PC-9 (cell line): Measurements from ENCODE around the gene SIGLEC11. TPM values are rescaled to one million over a fixed set of nuclear protein-coding genes. Genes with fewer than 3 reads are reported as not detected.

Source experiments
- BruUV-seq: library from RNA; stranded (reverse); fragments of 400-500 nt; replicated peaks from 2 replicates; lab custom pipeline; 2021; lab: Mats Ljungman, UMichigan
- CTCF ChIA-PET: fragments of 300-600 bp; sonication (Branson Sonifier 250); formaldehyde crosslinking; loops from one replicate; lab custom pipeline; 2022; ENCODE audit warnings: antibody characterized with exemption; lab: Charles Lee
- POLR2A ChIA-PET: fragments of 300-600 bp; sonication (Branson Sonifier 250); formaldehyde crosslinking; loops from one replicate; lab custom pipeline; 2022; ENCODE audit warnings: antibody characterized with exemption; ENCODE audit not compliant: unreplicated experiment; lab: Charles Lee
- DNase-seq, 2 experiments: peaks; one replicate each; pipeline versions ENCODE4 v3.0.0 to v3.0.0-alpha.2; 2015 to 2022; ENCODE audit warnings: mixed read lengths in 1 of 2
- H2AFZ ChIP-seq: fragments of 200-600 bp; sonication (generic); 2 replicates; pipeline ENCODE4 v1.8.1; 2017; ENCODE audit warnings: antibody characterized with exemption
- H3F3A ChIP-seq: fragments of 200-600 bp; sonication (generic); 2 replicates; pipeline ENCODE4 v1.8.1; 2017; ENCODE audit warnings: antibody characterized with exemption, mild to moderate bottlenecking, low read depth; ENCODE audit not compliant: insufficient read depth
- H3K27ac ChIP-seq: fragments of 200-600 bp; sonication (generic); 2 replicates; pipeline ENCODE4 v1.6.1; 2016; ENCODE audit warnings: mixed run types
- H3K27me3 ChIP-seq: fragments of 200-600 bp; sonication (generic); 2 replicates; pipeline ENCODE4 v1.6.1; 2016; ENCODE audit warnings: low read depth, mixed run types; ENCODE audit not compliant: insufficient read depth
- H3K36me3 ChIP-seq: fragments of 200-600 bp; sonication (generic); 2 replicates; pipeline ENCODE4 v1.6.1; 2016; ENCODE audit warnings: low read depth, mixed run types
- H3K4me1 ChIP-seq: fragments of 200-600 bp; sonication (generic); replicated peaks from 2 replicates; pipeline ENCODE4 v1.6.1; 2016; ENCODE audit warnings: mixed run types; ENCODE audit not compliant: insufficient read depth
- H3K4me2 ChIP-seq: fragments of 200-600 bp; sonication (generic); 2 replicates; pipeline ENCODE4 v1.6.1; 2017; ENCODE audit warnings: mixed run types
- H3K4me3 ChIP-seq: fragments of 200-600 bp; sonication (generic); 2 replicates; pipeline ENCODE4 v1.6.1; 2016; ENCODE audit warnings: mixed run types
- H3K79me2 ChIP-seq: fragments of 200-600 bp; sonication (generic); 2 replicates; pipeline ENCODE4 v1.6.1; 2017; ENCODE audit warnings: low read depth, mixed run types
- H3K9me2 ChIP-seq: fragments of 200-600 bp; sonication (generic); 2 replicates; pipeline ENCODE4 v1.8.1; 2017; ENCODE audit warnings: mild to moderate bottlenecking; ENCODE audit not compliant: insufficient read depth
- H3K9me3 ChIP-seq: fragments of 200-600 bp; sonication (generic); 2 replicates; pipeline ENCODE4 v1.8.1; 2016; ENCODE audit warnings: low read depth; ENCODE audit not compliant: insufficient read depth
- H4K20me1 ChIP-seq: fragments of 200-600 bp; sonication (generic); 2 replicates; pipeline ENCODE4 v1.8.1; 2017; ENCODE audit not compliant: insufficient read depth
- EZH2 ChIP-seq: fragments of 200-600 bp; sonication (generic); IDR thresholded peaks from 2 replicates; pipeline ENCODE4 v1.8.0; 2017; ENCODE audit warnings: antibody characterized with exemption, low read depth
- intact Hi-C: fragments of 100-400 bp; cut with micrococcal nuclease; formaldehyde crosslinking; loops from one replicate; pipeline ENCODE4 v1.10.0; 2022; ENCODE audit not compliant: unreplicated experiment
- total RNA-seq: library from RNA; stranded (reverse); gene quantifications from 2 replicates; pipeline ENCODE4 v1.2.3, GENCODE V29; 2021
- TF ChIP-seq, protein P1 (sequence below): fragments of 200-600 bp; sonication (generic); conservative IDR thresholded peaks from 2 replicates; pipeline ENCODE4 v1.6.1; 2017; ENCODE audit warnings: mixed run types, antibody characterized with exemption, mild to moderate bottlenecking, moderate library complexity

Gene SIGLEC11
- total RNA-seq, 1 experiment from 2014 or later: not detected

DNA sequence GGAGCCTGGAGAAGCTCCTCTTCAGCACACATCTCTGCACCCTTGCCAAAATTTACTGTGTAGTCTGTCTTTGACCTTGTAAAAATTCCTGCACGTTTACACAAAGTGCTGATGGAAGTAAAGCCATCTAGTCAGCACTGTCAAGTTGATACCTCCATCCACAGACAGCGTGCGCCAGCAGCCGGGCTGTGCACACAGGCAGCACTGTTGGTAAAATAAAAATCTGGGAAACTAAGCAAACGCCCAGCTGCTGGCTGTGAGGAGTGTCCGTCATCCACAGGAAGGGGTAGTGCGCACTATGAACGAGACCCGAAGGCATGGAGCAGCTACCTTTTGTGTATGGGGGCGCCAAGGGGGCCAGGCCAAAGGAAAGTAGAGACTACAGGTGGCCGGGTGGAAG, 17.4 kb upstream of the SIGLEC11 start:
- POLR2A ChIA-PET: no interaction called here

DNA sequence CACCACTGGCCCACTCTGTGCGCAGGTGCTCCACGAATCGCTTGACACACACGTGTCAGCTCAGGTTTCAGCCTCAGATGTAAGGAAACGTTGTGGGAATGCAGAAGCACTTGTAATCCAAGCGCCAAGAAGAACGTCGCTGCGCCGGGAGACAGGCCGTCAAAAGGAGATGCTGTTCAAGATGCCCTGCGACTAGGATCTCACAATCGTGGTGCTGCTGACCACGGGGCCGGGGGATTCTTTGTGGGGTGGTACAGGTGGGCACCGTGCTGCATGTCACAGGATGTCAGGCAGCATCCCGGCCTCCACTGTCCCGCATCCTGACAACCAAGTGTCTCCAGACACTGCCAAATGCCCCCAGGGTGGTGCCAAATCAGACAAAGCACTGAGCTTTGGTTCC, 16.9 kb upstream of the SIGLEC11 start:
- ChIA-PET POLR2A (no interaction called here), CTCF (no interaction called here)
- no peaks in the 10 kb centered on the region for H3K9me2 ChIP-seq
- no peak overlapping the region for H3K4me3 ChIP-seq
- BruUV-seq: no TSS peak
- 0 out of 2 replicates have a peak, but pooled peaks cover 3% of the 10 kb centered on the region for H3K36me3 ChIP-seq
- no peaks in the 10 kb centered on the region for H3F3A ChIP-seq
- H3K4me1 ChIP-seq: no peaks in the 10 kb centered on the region
- H4K20me1 ChIP-seq: no peaks in the 10 kb centered on the region; the same call in 1 of the 2 replicates
- intact Hi-C loops: no loop called here
- no peak for DNase-seq
- no peak overlapping the region for H3K27ac ChIP-seq
- H2AFZ ChIP-seq: no peak overlapping the region
- H3K4me2 ChIP-seq: no peak overlapping the region
- no peaks in the 10 kb centered on the region for H3K9me3 ChIP-seq
- TF ChIP-seq EZH2: no peak
- TF ChIP-seq, protein P1, sequence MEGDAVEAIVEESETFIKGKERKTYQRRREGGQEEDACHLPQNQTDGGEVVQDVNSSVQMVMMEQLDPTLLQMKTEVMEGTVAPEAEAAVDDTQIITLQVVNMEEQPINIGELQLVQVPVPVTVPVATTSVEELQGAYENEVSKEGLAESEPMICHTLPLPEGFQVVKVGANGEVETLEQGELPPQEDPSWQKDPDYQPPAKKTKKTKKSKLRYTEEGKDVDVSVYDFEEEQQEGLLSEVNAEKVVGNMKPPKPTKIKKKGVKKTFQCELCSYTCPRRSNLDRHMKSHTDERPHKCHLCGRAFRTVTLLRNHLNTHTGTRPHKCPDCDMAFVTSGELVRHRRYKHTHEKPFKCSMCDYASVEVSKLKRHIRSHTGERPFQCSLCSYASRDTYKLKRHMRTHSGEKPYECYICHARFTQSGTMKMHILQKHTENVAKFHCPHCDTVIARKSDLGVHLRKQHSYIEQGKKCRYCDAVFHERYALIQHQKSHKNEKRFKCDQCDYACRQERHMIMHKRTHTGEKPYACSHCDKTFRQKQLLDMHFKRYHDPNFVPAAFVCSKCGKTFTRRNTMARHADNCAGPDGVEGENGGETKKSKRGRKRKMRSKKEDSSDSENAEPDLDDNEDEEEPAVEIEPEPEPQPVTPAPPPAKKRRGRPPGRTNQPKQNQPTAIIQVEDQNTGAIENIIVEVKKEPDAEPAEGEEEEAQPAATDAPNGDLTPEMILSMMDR: no peak
- H3K79me2 ChIP-seq: no peaks in the 10 kb centered on the region
- peaks cover 11% of the 10 kb centered on the region for H3K27me3 ChIP-seq

More for the DNA sequence above, 17.4 kb upstream of the SIGLEC11 start:
- Histone ChIP-seq H3F3A (no peaks in the 10 kb centered on the region), H4K20me1 (peaks cover 3% of the 10 kb centered on the region), H3K4me2 (no peak overlapping the region), H3K4me1 (no peaks in the 10 kb centered on the region), H3K79me2 (no peaks in the 10 kb centered on the region), H3K36me3 (0 out of 2 replicates have a peak, but pooled peaks cover 3% of the 10 kb centered on the region), H3K27me3 (peaks cover 7% of the 10 kb centered on the region), H3K27ac (no peak overlapping the region), H3K4me3 (no peak overlapping the region), H2AFZ (no peak overlapping the region), H3K9me2 (no peaks in the 10 kb centered on the region), H3K9me3 (no peaks in the 10 kb centered on the region)
- CTCF ChIA-PET: no interaction called here
- intact Hi-C loops: no loop called here
- BruUV-seq: no TSS peak
- DNase-seq: no peak
- TF ChIP-seq EZH2: no peak
- TF ChIP-seq, protein P1: no peak

DNA sequence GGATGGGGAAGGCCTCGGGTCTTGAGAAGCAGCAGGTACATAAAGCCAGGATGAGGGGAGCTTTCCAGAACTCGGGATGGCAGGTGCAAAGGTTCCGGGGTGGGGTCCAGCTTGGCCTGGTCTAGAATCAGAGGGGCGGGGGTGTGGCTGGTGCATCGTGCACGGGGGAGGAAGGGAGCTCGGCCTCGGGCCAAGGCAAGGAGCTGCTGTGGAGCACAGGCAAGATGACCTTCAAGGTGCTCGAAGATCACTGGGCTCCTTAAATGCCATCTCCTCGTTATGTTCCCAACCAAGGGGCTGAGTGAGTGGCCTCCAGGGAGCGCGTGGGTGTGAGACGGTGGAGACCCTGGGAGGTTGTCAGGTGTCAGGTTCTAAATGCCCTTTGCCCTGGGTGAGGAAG, 16.1 kb upstream of the SIGLEC11 start:
- Histone ChIP-seq H3F3A (no peaks in the 10 kb centered on the region), H4K20me1 (no peaks in the 10 kb centered on the region; the same call in 1 of the 2 replicates), H3K9me3 (no peaks in the 10 kb centered on the region), H3K4me3 (no peak overlapping the region), H3K9me2 (no peaks in the 10 kb centered on the region), H3K27ac (no peak overlapping the region), H3K4me1 (no peaks in the 10 kb centered on the region), H3K79me2 (no peaks in the 10 kb centered on the region), H3K36me3 (0 out of 2 replicates have a peak, but pooled peaks cover 3% of the 10 kb centered on the region), H3K4me2 (no peak overlapping the region), H3K27me3 (peaks cover 19% of the 10 kb centered on the region), H2AFZ (no peak overlapping the region)
- intact Hi-C loops: no loop called here
- TF ChIP-seq, protein P1: no peak
- TF ChIP-seq EZH2: no peak
- BruUV-seq: no TSS peak
- ChIA-PET POLR2A (no interaction called here), CTCF (no interaction called here)
- no peak for DNase-seq
